Measurements from ENCODE around the gene MPHOSPH9.

- no peak for TF ChIP-seq CTCF (IDR thresholded peaks at IDR 0.05)
- no peak for TF ChIP-seq EZH2 (IDR thresholded peaks at IDR 0.05; ENCODE audit: borderline replicate concordance, insufficient read depth, low read depth, low read length, poor library complexity, severe bottlenecking)
Observed at GRCh38 chr12:123270214-123271000, 37.5 kb upstream of the MPHOSPH9 start.
